ENCODE measurements around the gene C2CD3.
"Not testable (repeated sequence)": the region's sequence is repeated elsewhere in the genome, so short reads cannot be mapped to it uniquely, and the experiment has no call there.

The C2CD3 gene

GRCh38 chr11:74157169-74157568 lies 13.6 kb downstream of the C2CD3 start:
- no peak for DNase-seq

- peak in 1 of 2 experiments; percentile 8 for DNase-seq
Observed at GRCh38 chr11:74154620-74155281, 16.1 kb downstream of the C2CD3 start.

- DNase-seq, result no peak
Observed at GRCh38 chr11:74153224-74153623, 17.6 kb downstream of the C2CD3 start.

- DNase-seq, result no peak
Observed at GRCh38 chr11:74147199-74147929, 23.4 kb downstream of the C2CD3 start.

GRCh38 chr11:74144592-74144991 lies 26.2 kb downstream of the C2CD3 start:
- DNase-seq, result no peak

- DNase-seq, result no peak
Observed at GRCh38 chr11:74142624-74143023, 28.2 kb downstream of the C2CD3 start.

- no peak for DNase-seq
Observed at GRCh38 chr11:74141908-74142307, 28.9 kb downstream of the C2CD3 start.

- DNase-seq, result no peak
Observed at GRCh38 chr11:74141241-74141695, 29.5 kb downstream of the C2CD3 start.

- DNase-seq, result not testable (repeated sequence)
Observed at GRCh38 chr11:74139919-74140431, 30.8 kb downstream of the C2CD3 start.

- no peak for DNase-seq
Observed at GRCh38 chr11:74139151-74139918, 31.5 kb downstream of the C2CD3 start.

- DNase-seq, result no peak
Observed at GRCh38 chr11:74138572-74138971, 32.2 kb downstream of the C2CD3 start.

- no peak for DNase-seq
Observed at GRCh38 chr11:74138021-74138420, 32.8 kb downstream of the C2CD3 start.

GRCh38 chr11:74135127-74135840 lies 35.5 kb downstream of the C2CD3 start:
- DNase-seq, result no peak

- no peak for DNase-seq
Observed at GRCh38 chr11:74134661-74135060, 36.1 kb downstream of the C2CD3 start.

GRCh38 chr11:74133436-74133835 lies 37.4 kb downstream of the C2CD3 start:
- no peak for DNase-seq

GRCh38 chr11:74132833-74133232 lies 38.0 kb downstream of the C2CD3 start:
- no peak for DNase-seq

GRCh38 chr11:74129121-74129520 lies 41.7 kb downstream of the C2CD3 start:
- DNase-seq, result not testable (repeated sequence)

- no peak for DNase-seq
Observed at GRCh38 chr11:74123008-74123448, 47.8 kb downstream of the C2CD3 start.

GRCh38 chr11:74121804-74122203 lies 49.0 kb downstream of the C2CD3 start:
- no peak for DNase-seq

GRCh38 chr11:74120260-74121035 lies 50.4 kb downstream of the C2CD3 start:
- not testable (repeated sequence) for DNase-seq

- no peak for DNase-seq
Observed at GRCh38 chr11:74116719-74117118, 54.1 kb downstream of the C2CD3 start.

- DNase-seq, result no peak
Observed at GRCh38 chr11:74112877-74113276, 57.9 kb downstream of the C2CD3 start.
